Measurements from ENCODE around the gene TSPAN9.
A peak's percentile ranks its signal among the peaks of the same experiment; 100 is the strongest.

Gene TSPAN9

DNA sequence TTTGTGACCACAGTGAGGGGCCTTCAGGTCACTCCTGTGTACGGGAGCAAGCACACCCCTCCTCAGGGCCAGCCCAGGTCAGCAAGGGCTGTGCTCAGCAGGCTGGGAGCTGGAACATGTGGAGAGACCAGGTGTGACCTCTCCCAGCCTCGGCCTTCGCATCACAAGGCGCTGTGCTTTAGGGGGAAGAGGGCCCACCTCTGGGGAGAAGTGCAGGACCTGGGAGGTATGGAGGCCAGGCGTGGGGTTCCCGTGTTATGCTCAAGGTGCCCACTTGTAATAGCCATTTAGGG is 219.2 kb downstream of the TSPAN9 start:
- no peak for DNase-seq (ENCODE audit: low spot score)

DNA sequence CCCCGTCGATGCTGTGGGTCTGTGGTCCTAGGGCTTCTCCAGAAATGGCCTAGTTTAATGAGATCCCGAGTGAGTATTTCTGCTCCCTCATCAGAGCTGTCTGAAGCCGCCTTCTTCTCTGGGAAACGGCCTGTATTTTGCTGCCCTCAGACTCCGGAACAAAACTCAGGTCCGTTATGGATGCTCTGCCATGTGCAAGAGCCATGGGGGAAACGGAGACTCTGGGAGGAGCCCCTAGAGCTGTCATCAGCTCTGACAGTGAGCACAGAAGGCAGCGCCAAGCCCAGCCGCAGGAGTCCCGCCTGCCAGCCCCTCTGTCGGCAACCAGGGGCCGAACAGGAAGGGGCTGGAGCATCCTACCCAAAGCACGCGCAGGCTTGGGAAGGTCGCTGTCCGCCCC is 221.4 kb downstream of the TSPAN9 start:
- DNase-seq (ENCODE audit: low spot score): no peak

- peak; percentile 86 for DNase-seq (ENCODE audit: low spot score)
Measured at GRCh38 chr12:3299929-3300832, 223.0 kb downstream of the TSPAN9 start.

- DNase-seq (ENCODE audit: low spot score): no peak
Measured at GRCh38 chr12:3300833-3301401, 223.7 kb downstream of the TSPAN9 start.

DNA sequence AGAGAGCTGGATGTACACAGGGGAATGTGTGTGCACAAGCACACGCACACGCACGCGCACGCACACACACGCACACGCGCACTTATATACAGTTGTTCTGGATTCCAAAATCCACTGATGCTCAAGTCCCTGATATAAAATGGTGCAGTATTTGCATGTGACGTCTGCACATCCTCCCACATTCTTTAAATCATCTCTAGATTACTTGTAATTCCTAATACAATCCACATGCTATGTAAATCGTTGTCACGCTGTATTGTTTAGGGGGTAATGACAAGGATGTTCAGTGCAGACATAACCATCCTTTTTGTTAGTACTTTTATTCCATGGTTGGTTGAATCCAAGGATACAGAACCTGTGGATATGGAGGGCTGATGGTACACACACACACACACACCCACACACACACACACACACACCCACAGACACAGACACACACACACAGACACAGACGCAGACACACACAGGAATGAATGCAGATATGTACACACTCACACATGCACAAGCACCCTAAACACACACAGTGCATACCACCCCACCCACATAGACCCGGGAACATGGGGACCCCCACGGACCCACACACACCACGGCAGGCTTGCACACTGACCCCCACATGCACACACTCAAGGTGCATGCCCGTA is 225.3 kb downstream of the TSPAN9 start:
- no peak for DNase-seq (ENCODE audit: low spot score)

- DNase-seq (ENCODE audit: low spot score): no peak
Measured at GRCh38 chr12:3303410-3304136, 226.4 kb downstream of the TSPAN9 start.

GRCh38 chr12:3304436-3305165 is 227.4 kb downstream of the TSPAN9 start:
- DNase-seq (ENCODE audit: low spot score): no peak

DNA sequence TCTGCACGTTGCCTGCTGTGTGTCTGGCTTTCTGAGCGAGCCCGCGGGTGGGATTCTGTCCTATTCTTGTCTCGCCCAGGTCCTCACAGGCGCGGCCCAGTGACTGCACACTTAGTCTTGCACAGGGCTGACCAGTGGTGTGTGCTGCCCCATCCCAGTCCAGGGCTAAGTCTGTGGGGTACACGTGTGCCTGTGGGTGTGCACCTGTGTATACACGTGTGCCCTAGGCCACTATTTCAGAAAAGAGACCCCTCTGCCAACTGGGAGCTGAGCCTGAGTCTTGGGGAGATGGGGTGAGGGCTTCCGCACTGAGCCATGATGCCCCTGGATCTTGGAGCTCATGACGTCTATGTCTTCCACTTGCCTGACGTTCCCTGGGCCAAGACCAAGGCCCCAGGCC is 228.3 kb downstream of the TSPAN9 start:
- no peak for DNase-seq (ENCODE audit: low spot score)

GRCh38 chr12:3305904-3306619 is 228.9 kb downstream of the TSPAN9 start:
- no peak for DNase-seq (ENCODE audit: low spot score)

DNA sequence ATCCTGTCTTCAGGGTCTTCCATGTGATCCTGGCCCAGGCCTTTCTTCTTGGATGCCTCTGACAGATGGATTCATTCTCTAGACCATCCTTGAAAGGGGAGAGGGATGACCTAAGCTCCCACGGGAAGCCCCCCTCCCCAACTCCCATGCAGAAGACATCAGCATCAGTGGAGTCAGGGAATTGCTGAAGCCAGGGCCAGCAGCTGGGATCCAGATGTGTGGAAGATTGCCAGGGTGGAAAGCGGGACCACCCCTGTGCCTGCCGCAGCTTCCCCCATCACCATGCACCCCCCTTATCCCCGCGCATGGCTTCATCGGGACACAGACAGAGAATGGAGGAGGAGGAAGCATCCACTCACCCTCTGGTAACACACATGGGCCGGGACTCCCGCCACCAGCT is 230.2 kb downstream of the TSPAN9 start:
- DNase-seq (ENCODE audit: low spot score): no peak

DNA sequence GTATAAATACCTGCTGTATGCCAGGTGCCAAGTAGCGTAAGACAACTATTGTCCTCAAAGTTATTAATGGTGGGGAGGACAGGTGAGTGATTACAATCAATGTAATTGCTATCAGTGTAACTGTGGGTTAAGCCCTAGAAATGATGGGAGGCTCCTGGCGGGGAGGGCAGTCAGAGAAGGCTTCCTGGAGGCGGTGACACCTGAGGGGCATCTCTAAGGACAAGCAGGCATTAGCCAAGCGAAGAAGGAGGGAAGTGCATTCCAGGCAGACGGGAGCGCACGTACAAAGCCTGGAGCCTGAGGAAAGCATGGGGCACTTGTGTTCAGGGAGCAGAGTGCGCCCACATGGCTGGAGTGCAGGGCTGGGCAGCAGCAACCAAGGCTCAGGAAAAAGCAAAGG is 230.9 kb downstream of the TSPAN9 start:
- no peak for DNase-seq (ENCODE audit: low spot score)

- DNase-seq (ENCODE audit: low spot score): no peak
Measured at GRCh38 chr12:3308609-3309008, 231.4 kb downstream of the TSPAN9 start.

- DNase-seq (ENCODE audit: low spot score): no peak
Measured at GRCh38 chr12:3309805-3310204, 232.6 kb downstream of the TSPAN9 start.

DNA sequence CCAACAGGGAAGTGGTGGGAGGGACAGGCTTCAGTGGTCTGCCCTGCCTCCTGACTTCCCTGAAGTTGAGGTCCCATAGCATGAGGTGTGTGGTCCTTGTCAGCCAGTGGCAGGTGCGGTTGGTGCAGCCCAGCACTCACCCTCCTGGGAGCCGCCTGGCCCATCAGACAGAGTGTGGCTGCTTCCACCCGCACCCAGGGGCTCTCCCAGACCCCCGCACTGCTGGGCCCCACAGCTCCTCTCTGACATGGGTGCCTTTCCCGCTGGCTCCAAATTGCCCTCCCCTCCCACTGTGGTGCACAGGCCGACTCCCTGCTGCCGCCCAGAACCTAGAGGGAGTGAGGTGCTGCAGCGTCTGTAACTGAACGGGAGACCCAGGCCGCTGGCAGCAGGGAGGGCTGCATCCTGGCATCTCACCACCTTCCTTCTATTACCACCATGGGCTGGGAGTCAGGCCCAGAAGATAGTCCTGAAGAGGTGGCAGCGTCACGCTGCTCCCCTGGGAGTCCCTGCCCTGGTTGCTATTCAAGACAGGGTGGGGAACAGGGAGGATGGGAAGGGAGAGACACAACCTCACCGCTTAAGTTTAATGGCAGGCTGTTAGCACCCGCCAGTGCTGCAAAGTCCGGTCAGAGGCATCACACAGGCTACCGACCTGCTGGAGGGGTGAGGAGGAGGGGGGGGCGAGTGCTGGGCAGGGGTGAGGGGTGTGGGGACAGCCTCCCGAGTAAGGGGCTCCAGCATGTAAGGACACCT is 233.3 kb downstream of the TSPAN9 start:
- DNase-seq (ENCODE audit: low spot score): no peak

DNA sequence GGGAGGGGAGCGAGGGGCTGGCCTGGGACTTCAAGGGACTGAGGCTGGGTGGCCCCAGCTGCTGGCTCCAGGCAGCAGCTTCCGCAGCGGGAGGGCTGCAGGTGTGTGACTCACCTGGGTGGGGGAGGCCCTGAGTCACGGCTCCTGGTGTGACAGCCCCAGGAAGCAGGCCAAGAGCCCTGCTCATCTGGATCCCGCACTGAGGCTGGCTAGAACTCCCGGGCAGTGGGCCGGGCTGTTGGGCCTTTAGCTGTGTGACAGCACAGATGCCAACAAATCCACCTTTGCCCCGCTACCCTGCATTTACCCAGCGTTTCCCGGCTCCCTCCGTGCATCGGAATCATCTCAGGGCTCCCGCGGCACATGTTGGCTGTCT is 233.8 kb downstream of the TSPAN9 start:
- no peak for DNase-seq (ENCODE audit: low spot score)

DNA sequence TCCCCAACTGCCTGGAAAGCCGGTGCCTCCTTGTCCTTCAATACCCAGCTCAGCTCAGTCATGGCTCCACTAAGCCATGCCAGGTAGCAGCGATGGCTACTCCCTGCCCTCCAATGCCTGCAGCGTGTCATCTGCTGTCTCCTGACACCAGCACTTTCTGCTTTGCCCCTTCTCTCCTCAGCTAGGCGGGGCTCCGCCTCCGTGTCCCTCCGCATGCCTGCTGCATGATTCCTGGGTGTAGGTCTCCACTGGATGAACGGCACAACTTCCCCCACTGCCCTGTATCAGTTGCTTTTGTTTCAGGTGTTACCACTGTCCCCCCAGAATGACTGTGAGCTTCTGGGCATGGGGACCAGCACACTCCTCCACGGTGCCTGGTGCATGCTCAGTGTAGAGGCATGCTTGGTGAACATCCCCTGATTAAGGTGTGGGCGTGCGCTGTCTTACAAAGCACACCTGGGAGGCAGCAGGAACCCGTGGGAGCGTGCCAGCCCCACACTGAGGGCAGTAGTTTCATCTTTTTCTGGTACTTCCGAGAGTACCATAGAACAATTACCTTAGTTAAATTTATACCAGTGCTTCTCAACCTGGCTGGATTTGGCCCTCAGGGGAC is 234.4 kb downstream of the TSPAN9 start:
- DNase-seq (ENCODE audit: low spot score): no peak

GRCh38 chr12:3313066-3313465 is 235.9 kb downstream of the TSPAN9 start:
- DNase-seq (ENCODE audit: low spot score): no peak

GRCh38 chr12:3313675-3314663 is 236.8 kb downstream of the TSPAN9 start:
- peak; percentile 82 for DNase-seq (ENCODE audit: low spot score)

GRCh38 chr12:3315201-3315661 is 238.1 kb downstream of the TSPAN9 start:
- DNase-seq (ENCODE audit: low spot score): no peak
